Brain microvascular endothelial cell (primary cell): ENCODE data around the gene KRT6A.
"Not testable (repeated sequence)": the region's sequence is repeated elsewhere in the genome, so short reads cannot be mapped to it uniquely, and the experiment has no call there.

Experiments used
- DNase-seq: peaks from one replicate; pipeline ENCODE4 v3.0.0-alpha.2; 2020
- H3K27ac ChIP-seq: fragments of 250-450 bp; sonication (Bioruptor Pico); 2 replicates; pipeline ENCODE4 v1.5.1; 2020; ENCODE audit warnings: mild to moderate bottlenecking, moderate library complexity
- H3K27me3 ChIP-seq: fragments of 250-450 bp; sonication (Bioruptor Pico); replicated peaks from 2 replicates; pipeline ENCODE4 v1.5.1; 2020; ENCODE audit warnings: mild to moderate bottlenecking
- H3K36me3 ChIP-seq: fragments of 250-450 bp; sonication (Bioruptor Pico); replicated peaks from 2 replicates; pipeline ENCODE4 v1.5.1; 2020; ENCODE audit warnings: mild to moderate bottlenecking
- H3K4me3 ChIP-seq: 2 replicates; pipeline ENCODE4 v1.5.1; 2011; ENCODE audit warnings: low read depth, mild to moderate bottlenecking, control low read depth, low read length, moderate library complexity
- CTCF ChIP-seq: IDR thresholded peaks from 2 replicates; pipeline ENCODE4 v1.5.1; 2011; ENCODE audit warnings: low read depth, mild to moderate bottlenecking, moderate library complexity, low read length, control low read depth, inconsistent platforms; ENCODE audit errors: missing control alignments
- in situ Hi-C: cut with HindIII; loops from 2 replicates; pipeline ENCODE4 v1.10.0; 2017; ENCODE audit warnings: low sequenced_read_pairs, low pct_ligation_motif_present

Gene KRT6A

GRCh38 chr12:52502877-52503276 lies 9.8 kb upstream of the KRT6A start:
- Histone ChIP-seq H3K27me3 (no peaks in the 10 kb centered on the region), H3K36me3 (no peaks in the 10 kb centered on the region), H3K4me3 (no peak overlapping the region), H3K27ac (no peak overlapping the region)
- in situ Hi-C loops, result no loop called here
- no peak for TF ChIP-seq CTCF
- DNase-seq, result no peak

DNA sequence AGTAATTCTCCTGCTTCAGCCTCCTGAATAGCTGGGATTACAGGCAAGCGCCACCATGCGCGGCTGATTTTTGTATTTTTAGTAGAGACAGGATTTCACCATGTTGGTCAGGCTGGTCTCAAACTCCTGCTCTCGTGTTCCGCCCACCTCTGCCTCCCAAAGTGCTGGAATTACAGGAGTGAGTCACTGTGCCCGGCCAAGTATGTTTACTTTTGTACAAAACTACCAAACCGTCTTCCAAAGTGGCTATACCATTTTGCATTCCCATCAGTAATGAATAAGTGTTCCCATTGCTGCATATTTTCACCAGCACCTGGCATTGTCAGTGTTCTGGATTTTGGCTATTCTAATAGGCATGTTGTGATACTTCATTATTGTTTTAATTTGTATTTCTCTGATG lies 8.4 kb upstream of the KRT6A start:
- Histone ChIP-seq H3K4me3 (no peak overlapping the region), H3K36me3 (no peaks in the 10 kb centered on the region), H3K27ac (no peak overlapping the region), H3K27me3 (no peaks in the 10 kb centered on the region)
- no peak for TF ChIP-seq CTCF
- in situ Hi-C loops, result no loop called here
- no peak for DNase-seq

DNA sequence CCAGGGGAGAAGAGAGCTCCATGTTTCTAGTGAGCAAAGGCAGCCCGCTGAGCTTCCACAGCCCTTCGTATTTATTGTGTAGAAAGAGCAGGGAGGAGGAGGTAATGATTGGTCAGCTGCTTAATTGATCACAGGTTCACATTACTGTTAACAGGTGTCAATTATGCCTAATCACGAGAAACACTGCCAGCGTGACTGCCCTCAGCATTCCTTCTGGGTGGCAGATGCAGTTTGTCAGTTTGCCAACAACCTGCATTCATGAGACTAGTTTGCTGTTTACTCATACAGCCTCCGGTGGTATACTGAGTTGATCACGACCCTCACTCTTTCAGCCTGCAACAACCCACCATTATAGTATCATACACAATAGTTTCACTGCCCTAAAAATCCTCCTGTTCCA lies 7.5 kb upstream of the KRT6A start:
- H3K36me3 ChIP-seq, H3K4me3 ChIP-seq, in situ Hi-C loops, H3K27me3 ChIP-seq, DNase-seq, H3K27ac ChIP-seq: not testable (repeated sequence)

DNA sequence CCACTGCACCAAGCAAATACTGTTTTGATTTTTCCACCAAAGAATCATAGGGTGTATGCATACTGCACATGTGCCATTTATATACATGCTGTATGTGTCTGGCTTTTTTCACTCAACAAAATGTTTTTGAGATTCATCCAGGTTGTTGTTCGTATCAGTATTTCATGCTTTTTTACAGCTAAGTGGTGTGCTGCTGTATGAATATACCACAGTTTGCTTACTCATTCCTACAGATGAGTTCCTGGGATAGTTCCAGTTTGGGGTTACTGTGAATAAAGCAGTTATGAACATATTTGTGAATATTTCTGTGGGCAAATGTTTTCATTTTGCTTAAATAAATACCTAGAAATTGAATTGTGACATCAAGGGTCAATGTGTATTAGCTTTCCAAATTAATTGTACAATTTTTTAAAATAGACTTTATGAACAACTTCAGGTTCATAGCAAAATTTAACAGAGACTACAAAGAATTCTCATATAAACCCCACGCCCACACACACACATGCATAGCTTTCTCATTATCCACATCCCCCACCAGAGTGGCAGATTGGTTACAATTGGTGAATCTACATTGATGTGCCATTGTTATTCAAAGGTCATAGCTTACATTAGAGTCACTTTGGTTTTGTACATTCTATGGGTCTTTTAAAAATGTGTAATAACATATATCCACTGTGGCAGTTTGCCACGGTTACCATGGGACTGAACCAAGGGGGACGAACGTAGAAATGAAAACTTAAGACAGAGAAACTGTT lies 6.9 kb upstream of the KRT6A start:
- Histone ChIP-seq H3K27ac (peak overlapping the region; percentile 33), H3K4me3 (no peak overlapping the region), H3K27me3 (no peaks in the 10 kb centered on the region), H3K36me3 (no peaks in the 10 kb centered on the region)
- no peak for TF ChIP-seq CTCF
- DNase-seq, result peak; percentile 60
- in situ Hi-C loops, result no loop called here

GRCh38 chr12:52498946-52499345 lies 5.9 kb upstream of the KRT6A start:
- no peak overlapping the region for H3K4me3 ChIP-seq
- DNase-seq, result no peak
- no peak overlapping the region for H3K27ac ChIP-seq
- H3K36me3 ChIP-seq, result no peaks in the 10 kb centered on the region
- in situ Hi-C loops, result no loop called here
- no peaks in the 10 kb centered on the region for H3K27me3 ChIP-seq
- no peak for TF ChIP-seq CTCF

DNA sequence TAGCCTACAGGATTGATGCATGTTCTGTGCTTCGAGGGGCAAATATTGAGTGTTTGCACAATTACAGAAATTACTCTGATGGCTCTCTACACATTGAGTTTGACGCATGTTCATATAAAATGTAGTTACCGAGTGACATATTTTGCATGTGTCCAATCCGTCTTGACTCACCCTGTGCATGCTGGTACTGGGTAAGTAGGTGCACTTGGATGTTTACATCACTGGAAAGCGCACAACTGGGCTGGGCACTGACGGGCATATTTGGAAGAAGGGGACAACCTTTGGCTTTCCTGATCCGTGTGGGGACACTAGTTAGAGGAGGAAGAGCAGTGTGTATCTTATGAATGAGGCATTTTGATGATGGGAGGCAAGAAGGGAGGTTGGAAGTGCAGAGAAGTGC lies 4.9 kb upstream of the KRT6A start:
- Histone ChIP-seq H3K36me3 (no peaks in the 10 kb centered on the region), H3K27ac (no peak overlapping the region), H3K4me3 (no peak overlapping the region), H3K27me3 (no peaks in the 10 kb centered on the region)
- no peak for TF ChIP-seq CTCF
- in situ Hi-C loops, result no loop called here
- no peak for DNase-seq
